Kidney (tissue), 14 donors: ENCODE results near the gene SCAF8. TPM values are rescaled to one million over a fixed set of nuclear protein-coding genes. Genes with fewer than 3 reads are reported as not detected.
A peak's percentile ranks its signal among the peaks of the same experiment; 100 is the strongest.

Source experiments
- DNase-seq, 5 donors: peaks; one replicate each; pipeline ENCODE4 v3.0.0-alpha.2; 2013 to 2020
- FAIRE-seq: peaks from 2 replicates; lab custom pipeline; 2012; peaks lifted over from hg19 to GRCh38; lab: Jason Lieb, UNC
- H3K27ac ChIP-seq, 2 donors: one replicate each; pipeline ENCODE4 v1.7.0; 2013; ENCODE audit warnings: low read depth in 2 of 2, low read length in 2 of 2, inconsistent platforms in 1 of 2
- H3K27me3 ChIP-seq: one replicate; pipeline ENCODE4 v1.7.1; 2013; ENCODE audit warnings: low read length, inconsistent platforms; ENCODE audit not compliant: control insufficient read depth, insufficient read depth
- H3K36me3 ChIP-seq, 3 donors: one replicate each; pipeline versions ENCODE4 v1.7.0 to v1.7.1; 2013; ENCODE audit warnings: low read length in 3 of 3, control low read depth in 1 of 3, inconsistent platforms in 1 of 3; ENCODE audit not compliant: insufficient read depth in 3 of 3, control insufficient read depth in 2 of 3
- H3K4me1 ChIP-seq, 3 donors: one replicate each; pipeline versions ENCODE4 v1.7.0 to v1.7.1; 2013; ENCODE audit warnings: low read length in 3 of 3, inconsistent platforms in 1 of 3, low read depth in 1 of 3; ENCODE audit not compliant: control insufficient read depth in 2 of 3, insufficient read depth in 2 of 3
- H3K4me3 ChIP-seq, 3 donors: one replicate each; pipeline versions ENCODE4 v1.7.0 to v1.8.1; 2013; ENCODE audit warnings: low read length in 3 of 3, control low read depth in 1 of 3, inconsistent platforms in 1 of 3
- H3K9ac ChIP-seq, 3 donors: one replicate each; pipeline versions ENCODE4 v1.7.0 to v1.7.1; 2013; ENCODE audit warnings: low read length in 3 of 3, control low read depth in 1 of 3, inconsistent platforms in 1 of 3
- H3K9me3 ChIP-seq, 3 donors: one replicate each; pipeline versions ENCODE4 v1.7.0 to v1.7.1; 2013; ENCODE audit warnings: low read length in 3 of 3, control low read depth in 1 of 3, inconsistent platforms in 1 of 3; ENCODE audit not compliant: control insufficient read depth in 2 of 3, insufficient read depth in 1 of 3
- CTCF ChIP-seq: IDR thresholded peaks from 3 replicates; pipeline ENCODE4 v1.5.1; 2012; ENCODE audit warnings: mild to moderate bottlenecking, moderate library complexity, borderline replicate concordance; ENCODE audit not compliant: insufficient read depth; ENCODE audit errors: extremely low read depth
- intact Hi-C: fragments of 100-400 bp; cut with DNase I; formaldehyde crosslinking; loops from one replicate; pipeline ENCODE4 v1.11.1; 2022
- polyA plus RNA-seq: library from polyadenylated mRNA; stranded (reverse); fragments of 350-450 nt; fragmentation: Illumina TruSeq; extraction: RNeasy Lipid Tissue Mini Kit (QIAGEN cat#74804); gene quantifications from one replicate; pipeline ENCODE4 v1.2.3, GENCODE V29; 2014; ENCODE audit warnings: low read depth, low replicate concordance; ENCODE audit not compliant: insufficient read depth
- total RNA-seq: library from RNA; stranded (reverse); fragmentation: NEBNext Ultra II Directional; extraction: Animal tissue kit (Norgen Biotek cat#: 25700); gene quantifications from one replicate; pipeline ENCODE4 v1.2.1, GENCODE V29; 2021
- donor health status: control.
- donor health status: control.
- donor health status: control.
- donor health status: control.
- donor health status: control.
- donor health status: DM: yes; HTN: yes; CAD: no.
- donor health status: Normal renal cell carcinoma (clear cell type).

SCAF8 gene
- total and polyA plus RNA-seq, 2 donors from 2014 or later, result 8.3 to 52.2 TPM

- no peaks in the 10 kb centered on the region for H3K4me1 ChIP-seq
- intact Hi-C loops, result no loop called here
- H3K27me3 ChIP-seq, result no peaks in the 10 kb centered on the region
- H3K27ac ChIP-seq, result no peak overlapping the region
- no peak for FAIRE-seq
- no peak for DNase-seq
- no peak overlapping the region for H3K4me3 ChIP-seq
- peaks cover 8 to 33% (median 15%) of the 10 kb centered on the region in 3 donors for H3K36me3 ChIP-seq
- TF ChIP-seq CTCF, result no peak
- no peaks in the 10 kb centered on the region for H3K9me3 ChIP-seq
- H3K9ac ChIP-seq, result no peak overlapping the region
Observed at GRCh38 chr6:154830771-154831170, 97.6 kb downstream of the SCAF8 start.

- Histone ChIP-seq H3K9ac (no peak overlapping the region), H3K36me3 (peaks cover 8 to 31% (median 11%) of the 10 kb centered on the region in 3 donors), H3K4me3 (no peak overlapping the region), H3K27ac (no peak overlapping the region), H3K9me3 (no peaks in the 10 kb centered on the region), H3K4me1 (no peaks in the 10 kb centered on the region), H3K27me3 (no peaks in the 10 kb centered on the region)
- intact Hi-C loops, result no loop called here
- TF ChIP-seq CTCF, result no peak
- DNase-seq, result no peak
- peak; percentile 13 for FAIRE-seq
Observed at GRCh38 chr6:154835307-154835706, 102.1 kb downstream of the SCAF8 start.

GRCh38 chr6:154839546-154839945, 106.3 kb downstream of the SCAF8 start:
- Histone ChIP-seq H3K9me3 (no peaks in the 10 kb centered on the region), H3K36me3 (peaks cover 0 to 2% (median 0%) of the 10 kb centered on the region in 3 donors), H3K4me1 (no peaks in the 10 kb centered on the region), H3K27me3 (no peaks in the 10 kb centered on the region), H3K27ac (no peak overlapping the region), H3K4me3 (no peak overlapping the region), H3K9ac (no peak overlapping the region)
- DNase-seq, result no peak
- FAIRE-seq, result no peak
- intact Hi-C loops, result no loop called here
- TF ChIP-seq CTCF, result no peak

DNA sequence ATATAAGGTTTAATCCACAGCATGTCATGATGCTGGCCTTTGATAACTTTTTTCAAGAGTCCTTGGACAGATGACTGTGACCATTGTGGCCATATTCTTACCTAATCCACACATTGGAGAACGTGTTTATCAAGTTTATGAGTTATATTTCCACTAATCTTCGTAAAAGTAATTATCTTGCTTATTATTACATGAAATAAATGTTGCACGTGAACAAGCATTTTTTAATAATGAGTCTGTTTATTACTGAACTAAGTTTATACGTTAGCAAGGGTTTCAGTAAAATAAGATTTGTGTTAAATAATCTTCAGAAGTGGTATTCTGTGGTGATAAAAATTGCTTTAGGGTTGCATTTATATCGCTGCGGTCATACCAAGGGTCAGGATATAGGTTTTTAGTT, 107.1 kb downstream of the SCAF8 start:
- intact Hi-C loops, result no loop called here
- Histone ChIP-seq H3K9me3 (no peaks in the 10 kb centered on the region), H3K27ac (no peak overlapping the region), H3K9ac (no peak overlapping the region), H3K27me3 (no peaks in the 10 kb centered on the region), H3K4me1 (no peaks in the 10 kb centered on the region), H3K36me3 (peaks cover 0 to 2% (median 0%) of the 10 kb centered on the region in 3 donors), H3K4me3 (no peak overlapping the region)
- FAIRE-seq, result no peak
- TF ChIP-seq CTCF, result no peak
- no peak for DNase-seq
